Stromal cell of bone marrow (primary cell): ENCODE data around the gene KLHL22.
"Not testable (repeated sequence)": the region's sequence is repeated elsewhere in the genome, so short reads cannot be mapped to it uniquely, and the experiment has no call there.

Source experiments
- DNase-seq: peaks from one replicate; pipeline ENCODE4 v3.0.0-alpha.2; 2012; ENCODE audit warnings: low read depth

The KLHL22 gene

GRCh38 chr22:20523086-20523983, 27.7 kb upstream of the KLHL22 start:
- DNase-seq: no peak

GRCh38 chr22:20522134-20523004, 26.8 kb upstream of the KLHL22 start:
- no peak for DNase-seq

GRCh38 chr22:20520093-20520511, 24.5 kb upstream of the KLHL22 start:
- DNase-seq: no peak

GRCh38 chr22:20519558-20519957, 24.0 kb upstream of the KLHL22 start:
- no peak for DNase-seq

- DNase-seq: no peak
Observed at GRCh38 chr22:20517841-20518592, 22.4 kb upstream of the KLHL22 start.

GRCh38 chr22:20517422-20517821, 21.8 kb upstream of the KLHL22 start:
- no peak for DNase-seq

- no peak for DNase-seq
Observed at GRCh38 chr22:20516399-20516798, 20.8 kb upstream of the KLHL22 start.

GRCh38 chr22:20514658-20515406, 19.2 kb upstream of the KLHL22 start:
- peak; percentile 86 for DNase-seq

GRCh38 chr22:20511578-20512229, 16.1 kb upstream of the KLHL22 start:
- DNase-seq: no peak

GRCh38 chr22:20510811-20511577, 15.4 kb upstream of the KLHL22 start:
- DNase-seq: no peak

GRCh38 chr22:20509344-20510047, 13.9 kb upstream of the KLHL22 start:
- DNase-seq: peak; percentile 91

- DNase-seq: no peak
Observed at GRCh38 chr22:20508815-20509271, 13.2 kb upstream of the KLHL22 start.

GRCh38 chr22:20508067-20508755, 12.6 kb upstream of the KLHL22 start:
- DNase-seq: not testable (repeated sequence)

- DNase-seq: peak; percentile 86
Observed at GRCh38 chr22:20507253-20508066, 11.9 kb upstream of the KLHL22 start, which contains the start of gene MED15. Gene MED15 (plus strand): TSS chr22:20507610. CDS start chr22:20507679, 69 bp downstream.

GRCh38 chr22:20506543-20507252, 11.1 kb upstream of the KLHL22 start:
- no peak for DNase-seq

- peak; percentile 17 for DNase-seq
Observed at GRCh38 chr22:20504293-20504922, 8.8 kb upstream of the KLHL22 start.

GRCh38 chr22:20503816-20504215, 8.2 kb upstream of the KLHL22 start:
- DNase-seq: no peak
